DOHH2 (cell line): ENCODE measurements around the gene LRCH2.
"Not testable (repeated sequence)": the region's sequence is repeated elsewhere in the genome, so short reads cannot be mapped to it uniquely, and the experiment has no call there.

ENCODE experiments used
- H3F3A ChIP-seq: fragments of 200-600 bp; sonication (generic), shearing (Covaris generic); 2 replicates; pipeline ENCODE4 v1.6.0; 2016; ENCODE audit warnings: antibody characterized with exemption, mild to moderate bottlenecking; ENCODE audit not compliant: control insufficient read depth, insufficient read depth
- H3K27ac ChIP-seq: fragments of 200-600 bp; sonication (generic); 2 replicates; pipeline ENCODE4 v1.5.1; 2014; ENCODE audit warnings: low read depth, mild to moderate bottlenecking, low read length, moderate library complexity
- H3K27me3 ChIP-seq: fragments of 200-600 bp; sonication (generic); 2 replicates; pipeline ENCODE4 v1.6.1; 2014; ENCODE audit warnings: mild to moderate bottlenecking, low read length, mixed read lengths; ENCODE audit not compliant: control insufficient read depth
- H3K36me3 ChIP-seq: fragments of 200-600 bp; sonication (generic); 2 replicates; pipeline ENCODE4 v1.6.1; 2014; ENCODE audit warnings: mild to moderate bottlenecking, low read length, moderate library complexity, mixed read lengths; ENCODE audit not compliant: control insufficient read depth
- H3K4me1 ChIP-seq: fragments of 200-600 bp; sonication (generic); 2 replicates; pipeline ENCODE4 v1.6.1; 2014; ENCODE audit warnings: mild to moderate bottlenecking, low read length, mixed read lengths; ENCODE audit not compliant: control insufficient read depth
- H3K4me2 ChIP-seq: fragments of 200-600 bp; sonication (generic); 2 replicates; pipeline ENCODE4 v1.6.0; 2014; ENCODE audit warnings: mild to moderate bottlenecking, low read length, moderate library complexity
- H3K4me3 ChIP-seq: fragments of 200-600 bp; sonication (generic); 2 replicates; pipeline ENCODE4 v1.5.1; 2014; ENCODE audit warnings: mild to moderate bottlenecking, low read length, mixed read lengths
- H3K79me2 ChIP-seq: fragments of 200-600 bp; sonication (generic); 2 replicates; pipeline ENCODE4 v1.6.1; 2014; ENCODE audit warnings: mild to moderate bottlenecking, low read length, mixed read lengths; ENCODE audit not compliant: control insufficient read depth
- H3K9me2 ChIP-seq: fragments of 200-600 bp; sonication (generic); replicated peaks from 2 replicates; pipeline ENCODE4 v1.6.1; 2014; ENCODE audit warnings: mild to moderate bottlenecking, low read length, mixed read lengths; ENCODE audit not compliant: control insufficient read depth
- H3K9me3 ChIP-seq: fragments of 200-600 bp; sonication (generic); 2 replicates; pipeline ENCODE4 v1.6.1; 2014; ENCODE audit warnings: antibody characterized with exemption, low read length, mixed read lengths; ENCODE audit not compliant: control insufficient read depth, insufficient read depth
- H4K20me1 ChIP-seq: fragments of 200-600 bp; sonication (generic); 2 replicates; pipeline ENCODE4 v1.6.0; 2014; ENCODE audit warnings: low read depth, mild to moderate bottlenecking, antibody characterized with exemption, low read length, moderate library complexity; ENCODE audit not compliant: control insufficient read depth, insufficient read depth
- EZH2phosphoT487 ChIP-seq: fragments of 200-600 bp; sonication (generic); IDR thresholded peaks from 2 replicates; pipeline ENCODE4 v1.6.1; 2017; ENCODE audit warnings: borderline replicate concordance, mild to moderate bottlenecking, antibody characterized with exemption, low read length, moderate library complexity, mixed read lengths
- TF ChIP-seq, protein P1 (sequence below): fragments of 200-600 bp; sonication (generic); IDR thresholded peaks from one replicate; pipeline ENCODE4 v1.5.1; 2014; ENCODE audit warnings: antibody characterized with exemption, mild to moderate bottlenecking, low read depth, low read length; ENCODE audit not compliant: poor library complexity, severe bottlenecking

The LRCH2 gene

DNA sequence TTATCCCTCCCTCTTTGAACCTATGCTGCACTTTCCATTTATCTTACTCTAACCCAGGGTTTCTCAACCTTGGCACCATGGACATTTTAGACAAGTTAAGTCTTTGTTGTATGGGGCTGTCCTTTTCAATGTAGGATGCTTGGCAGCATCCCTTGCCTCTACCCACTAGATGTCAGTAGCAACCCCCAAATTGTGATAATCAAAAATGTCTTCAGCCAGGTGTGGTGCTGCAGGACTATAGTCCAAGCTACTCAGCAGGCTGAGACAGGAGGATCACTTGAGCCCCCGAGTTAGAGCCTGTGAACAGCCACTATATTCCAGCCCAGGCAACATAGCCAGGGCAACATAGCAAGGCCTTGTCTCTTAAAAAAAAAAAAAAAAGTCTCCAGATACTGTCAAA is 7.0 kb downstream of the LRCH2 start:
- Histone ChIP-seq H3K36me3 (no peaks in the 10 kb centered on the region), H3K27me3 (no peaks in the 10 kb centered on the region), H3K4me3 (no peak overlapping the region), H3K79me2 (no peaks in the 10 kb centered on the region), H3K27ac (no peak overlapping the region), H3K9me2 (no peaks in the 10 kb centered on the region), H3K4me2 (no peak overlapping the region), H3K4me1 (no peaks in the 10 kb centered on the region), H4K20me1 (no peaks in the 10 kb centered on the region), H3F3A (no peaks in the 10 kb centered on the region), H3K9me3 (no peaks in the 10 kb centered on the region)
- no peak for TF ChIP-seq EZH2phosphoT487
- TF ChIP-seq, protein P1, sequence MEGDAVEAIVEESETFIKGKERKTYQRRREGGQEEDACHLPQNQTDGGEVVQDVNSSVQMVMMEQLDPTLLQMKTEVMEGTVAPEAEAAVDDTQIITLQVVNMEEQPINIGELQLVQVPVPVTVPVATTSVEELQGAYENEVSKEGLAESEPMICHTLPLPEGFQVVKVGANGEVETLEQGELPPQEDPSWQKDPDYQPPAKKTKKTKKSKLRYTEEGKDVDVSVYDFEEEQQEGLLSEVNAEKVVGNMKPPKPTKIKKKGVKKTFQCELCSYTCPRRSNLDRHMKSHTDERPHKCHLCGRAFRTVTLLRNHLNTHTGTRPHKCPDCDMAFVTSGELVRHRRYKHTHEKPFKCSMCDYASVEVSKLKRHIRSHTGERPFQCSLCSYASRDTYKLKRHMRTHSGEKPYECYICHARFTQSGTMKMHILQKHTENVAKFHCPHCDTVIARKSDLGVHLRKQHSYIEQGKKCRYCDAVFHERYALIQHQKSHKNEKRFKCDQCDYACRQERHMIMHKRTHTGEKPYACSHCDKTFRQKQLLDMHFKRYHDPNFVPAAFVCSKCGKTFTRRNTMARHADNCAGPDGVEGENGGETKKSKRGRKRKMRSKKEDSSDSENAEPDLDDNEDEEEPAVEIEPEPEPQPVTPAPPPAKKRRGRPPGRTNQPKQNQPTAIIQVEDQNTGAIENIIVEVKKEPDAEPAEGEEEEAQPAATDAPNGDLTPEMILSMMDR = no peak

DNA sequence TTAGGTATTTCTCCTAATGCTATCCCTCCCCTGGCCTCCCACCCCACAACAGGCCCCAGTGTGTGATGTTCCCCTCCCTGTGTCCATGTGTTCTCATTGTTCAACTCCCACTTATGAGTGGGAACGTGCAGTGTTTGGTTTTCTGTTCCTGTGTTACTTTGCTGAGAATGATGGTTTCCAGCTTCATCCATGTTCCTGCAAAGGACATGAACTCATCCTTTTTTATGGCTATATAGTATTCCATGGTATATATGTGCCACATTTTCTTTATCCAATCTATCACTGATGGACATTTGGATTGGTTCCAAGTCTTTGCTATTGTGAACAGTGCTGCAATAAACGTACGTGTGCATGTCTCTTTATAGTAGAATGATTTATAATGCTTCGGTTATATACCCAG is 16.6 kb downstream of the LRCH2 start:
- H3K27me3 ChIP-seq, H3K27ac ChIP-seq, H3K36me3 ChIP-seq, H3K9me3 ChIP-seq, H4K20me1 ChIP-seq, H3K4me2 ChIP-seq, H3K9me2 ChIP-seq, H3K4me3 ChIP-seq, H3K4me1 ChIP-seq, H3K79me2 ChIP-seq, H3F3A ChIP-seq: not testable (repeated sequence)

DNA sequence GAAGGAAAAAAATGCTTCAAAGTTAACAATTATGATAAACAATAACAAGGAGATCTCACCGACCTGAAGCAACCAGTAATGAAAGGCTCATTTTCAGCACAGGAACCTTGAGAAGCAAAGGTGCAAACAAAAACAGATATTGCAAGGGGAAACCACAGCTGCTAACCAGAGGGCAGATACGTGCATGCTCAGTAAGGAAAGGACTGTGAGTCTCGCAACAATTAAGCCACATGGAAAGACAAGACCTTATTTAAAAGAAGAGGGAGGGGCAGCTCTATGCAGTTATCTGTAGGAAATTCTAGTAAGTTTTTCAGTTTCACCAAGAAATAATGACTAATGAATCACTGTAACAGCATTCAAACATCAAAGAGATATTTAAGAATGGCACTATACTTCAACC is 19.3 kb downstream of the LRCH2 start:
- no peak overlapping the region for H3K27ac ChIP-seq
- no peaks in the 10 kb centered on the region for H3K4me1 ChIP-seq
- H3F3A ChIP-seq = no peaks in the 10 kb centered on the region
- no peak overlapping the region for H3K4me3 ChIP-seq
- H3K27me3 ChIP-seq = no peaks in the 10 kb centered on the region
- H3K9me3 ChIP-seq = no peaks in the 10 kb centered on the region
- no peak overlapping the region for H3K4me2 ChIP-seq
- H4K20me1 ChIP-seq = no peaks in the 10 kb centered on the region
- no peaks in the 10 kb centered on the region for H3K9me2 ChIP-seq
- no peak for TF ChIP-seq EZH2phosphoT487
- TF ChIP-seq, protein P1 = no peak
- H3K36me3 ChIP-seq = no peaks in the 10 kb centered on the region
- no peaks in the 10 kb centered on the region for H3K79me2 ChIP-seq

DNA sequence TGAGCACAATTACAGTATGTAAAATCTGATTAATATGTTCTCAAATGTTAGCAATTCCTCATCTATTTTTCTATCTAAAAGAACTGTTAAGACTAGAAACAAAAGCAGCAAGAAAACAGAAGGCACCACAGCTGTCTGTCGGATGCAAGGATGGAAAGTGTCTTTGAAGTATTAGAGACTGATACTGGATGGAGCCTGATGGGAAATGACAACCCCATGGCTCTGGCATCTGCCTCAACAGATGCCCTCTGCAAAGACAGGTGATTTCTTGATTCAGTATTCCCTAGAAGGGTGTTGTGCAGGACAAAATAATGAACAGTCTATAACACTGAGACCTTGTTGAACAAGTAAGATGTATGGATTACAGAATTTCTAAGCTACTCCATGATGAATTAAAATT is 19.7 kb downstream of the LRCH2 start:
- TF ChIP-seq EZH2phosphoT487 = no peak
- TF ChIP-seq, protein P1 = no peak
- H4K20me1 ChIP-seq = no peaks in the 10 kb centered on the region
- H3K4me2 ChIP-seq = no peak overlapping the region

DNA sequence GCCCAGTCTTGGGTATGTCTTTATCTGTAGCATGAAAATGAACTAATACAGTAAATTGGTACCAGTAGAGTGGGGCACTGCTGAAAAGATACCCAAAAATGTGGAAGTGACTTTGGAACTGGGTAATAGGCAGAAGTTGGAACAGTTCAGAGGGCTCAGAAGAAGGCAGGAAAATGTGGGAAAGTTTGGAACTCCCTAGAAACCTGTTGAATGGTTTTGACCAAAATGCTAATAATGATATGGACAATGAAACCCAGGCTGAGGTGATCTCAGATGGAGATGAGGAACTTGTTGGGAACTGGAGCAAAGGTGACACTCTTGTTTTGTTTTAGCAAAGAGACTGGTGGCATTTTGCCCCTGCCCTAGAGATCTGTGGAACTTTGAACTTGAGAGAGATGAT is 24.3 kb downstream of the LRCH2 start:
- H3K79me2 ChIP-seq, H4K20me1 ChIP-seq, H3K4me1 ChIP-seq, H3K27me3 ChIP-seq, H3K4me2 ChIP-seq, H3K36me3 ChIP-seq, H3K27ac ChIP-seq, H3K9me2 ChIP-seq, H3F3A ChIP-seq, H3K9me3 ChIP-seq, H3K4me3 ChIP-seq: not testable (repeated sequence)

More for the DNA sequence above, 19.7 kb downstream of the LRCH2 start:
- Histone ChIP-seq H3K27ac (no peak overlapping the region), H3K4me3 (no peak overlapping the region), H3K4me1 (no peaks in the 10 kb centered on the region), H3K36me3 (no peaks in the 10 kb centered on the region), H3K9me2 (no peaks in the 10 kb centered on the region), H3F3A (no peaks in the 10 kb centered on the region), H3K79me2 (no peaks in the 10 kb centered on the region), H3K27me3 (no peaks in the 10 kb centered on the region), H3K9me3 (no peaks in the 10 kb centered on the region)
